ENCODE data around the gene CACNB4. TPM values are rescaled to one million over a fixed set of nuclear protein-coding genes. Genes with fewer than 3 reads are reported as not detected.

CACNB4 gene
- total and polyA plus RNA-seq, 10 of the 15 experiments (the other 5 are each of a cell fraction or from before 2014, with no cell fraction given): 2.0 to 21.6 (median 9.3) TPM

DNA sequence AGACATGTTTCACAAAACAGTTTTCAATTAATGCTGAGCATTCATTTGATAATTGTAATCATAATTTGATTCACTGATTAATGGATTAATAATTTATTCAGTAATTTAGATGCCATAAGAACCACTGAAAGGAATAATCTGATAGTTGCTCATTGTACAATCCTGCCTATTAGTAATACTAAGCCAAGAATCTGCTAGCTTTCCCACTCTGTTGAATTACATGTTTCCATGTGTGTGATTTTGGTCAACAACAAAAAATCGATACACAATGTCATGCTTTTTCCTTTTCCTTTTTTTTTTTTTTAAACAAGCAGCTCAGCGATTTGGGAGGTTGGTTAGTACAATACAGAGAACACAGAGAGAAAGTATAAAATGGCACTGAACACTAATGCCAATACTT lies 296.5 kb downstream of the CACNB4 start:
- ChIA-PET POLR2A (no interaction called here), SMC1A (ENCODE audit: uncharacterized antibody, unreplicated experiment) (interaction anchor here (1.0 to 2.0 kb wide), 6 partner anchors 14 to 52 kb away, joined by 3 to 5 read pairs (median 4); no protein-coding TSS in a partner anchor), CTCF (interaction anchor here (0.6 to 1.0 kb wide), 2 partner anchors 11 to 223 kb away, joined by 3 to 6 read pairs; no protein-coding TSS in a partner anchor), RAD21 (ENCODE audit: unreplicated experiment) (no interaction called here)
- FAIRE-seq (no peak), ATAC-seq (no peak), DNase-seq (ENCODE audit: low read depth, low spot score) (no peak)
- WGBS (ENCODE audit: insufficient coverage, insufficient replicate concordance, low lambda C conversion rate, missing lambda C conversion rate): 100% methylated on average over 2 of the region's 2 CpGs
- Histone ChIP-seq H4K20me1 (ENCODE audit: control insufficient read depth, insufficient read depth) (no peaks in the 10 kb centered on the region), H3K36me3 (ENCODE audit: control insufficient read depth in 2 of 2, insufficient read depth in 2 of 2, low read length in 1 of 2) (peaks cover 2 to 12% of the 10 kb centered on the region in 2 experiments; a peak in 3 of 4 replicates), H3K4me3 (no peak overlapping the region), H3K27ac (ENCODE audit: control insufficient read depth, insufficient read depth) (no peak overlapping the region), H3K79me2 (ENCODE audit: control insufficient read depth, insufficient read depth, low read length) (no peaks in the 10 kb centered on the region), H3K27me3 (replicated peaks in 1 of 2; ENCODE audit: control insufficient read depth in 2 of 2, insufficient read depth in 2 of 2, low read length in 1 of 2) (no peaks in the 10 kb centered on the region), H3K4me1 (ENCODE audit: control insufficient read depth, insufficient read depth, low read length) (no peaks in the 10 kb centered on the region), H3K9me3 (replicated peaks; ENCODE audit: control insufficient read depth, insufficient read depth, low read length) (no peaks in the 10 kb centered on the region; the same call in 2 of the 3 replicates), H3K4me2 (ENCODE audit: control insufficient read depth, insufficient read depth) (no peak overlapping the region), H3K9ac (ENCODE audit: control insufficient read depth, insufficient read depth, low read length) (no peak overlapping the region), H2AFZ (ENCODE audit: control insufficient read depth, low read depth, low read length) (no peak overlapping the region)
- intact Hi-C loops (cut with micrococcal nuclease; ENCODE audit: unreplicated experiment): no loop called here
- no TSS peak for BruUV-seq (replicated peaks)
- no peak for TF ChIP-seq RUNX3 (IDR thresholded peaks at IDR 0.05; ENCODE audit: low read length)
- TF ChIP-seq GABPA (IDR thresholded peaks at IDR 0.05; ENCODE audit: low read depth): no peak
- TF ChIP-seq SIX5 (IDR thresholded peaks at IDR 0.05; ENCODE audit: low read depth, low read length, severe bottlenecking): no peak
- TF ChIP-seq TAF1 (IDR thresholded peaks at IDR 0.05; ENCODE audit: borderline replicate concordance, low read depth, low read length): no peak
- TF ChIP-seq PAX8 (IDR thresholded peaks at IDR 0.05): no peak
- no peak for TF ChIP-seq YY1 (IDR thresholded peaks at IDR 0.05; ENCODE audit: low read depth, low read length)
- TF ChIP-seq HCFC1 (IDR thresholded peaks at IDR 0.05; ENCODE audit: low read length): no peak
- TF ChIP-seq, protein P1, sequence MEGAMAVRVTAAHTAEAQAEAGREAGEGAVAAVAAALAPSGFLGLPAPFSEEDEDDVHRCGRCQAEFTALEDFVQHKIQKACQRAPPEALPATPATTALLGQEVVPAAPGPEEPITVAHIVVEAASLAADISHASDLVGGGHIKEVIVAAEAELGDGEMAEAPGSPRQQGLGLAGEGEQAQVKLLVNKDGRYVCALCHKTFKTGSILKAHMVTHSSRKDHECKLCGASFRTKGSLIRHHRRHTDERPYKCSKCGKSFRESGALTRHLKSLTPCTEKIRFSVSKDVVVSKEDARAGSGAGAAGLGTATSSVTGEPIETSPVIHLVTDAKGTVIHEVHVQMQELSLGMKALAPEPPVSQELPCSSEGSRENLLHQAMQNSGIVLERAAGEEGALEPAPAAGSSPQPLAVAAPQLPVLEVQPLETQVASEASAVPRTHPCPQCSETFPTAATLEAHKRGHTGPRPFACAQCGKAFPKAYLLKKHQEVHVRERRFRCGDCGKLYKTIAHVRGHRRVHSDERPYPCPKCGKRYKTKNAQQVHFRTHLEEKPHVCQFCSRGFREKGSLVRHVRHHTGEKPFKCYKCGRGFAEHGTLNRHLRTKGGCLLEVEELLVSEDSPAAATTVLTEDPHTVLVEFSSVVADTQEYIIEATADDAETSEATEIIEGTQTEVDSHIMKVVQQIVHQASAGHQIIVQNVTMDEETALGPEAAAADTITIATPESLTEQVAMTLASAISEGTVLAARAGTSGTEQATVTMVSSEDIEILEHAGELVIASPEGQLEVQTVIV (IDR thresholded peaks at IDR 0.05; ENCODE audit: borderline replicate concordance, partially characterized antibody): no peak
- no peak for TF ChIP-seq EP300 (IDR thresholded peaks at IDR 0.05; ENCODE audit: borderline replicate concordance in 1 of 2, control insufficient read depth in 1 of 2, low read depth in 2 of 2, low read length in 2 of 2)
- in situ Hi-C loops (cut with MboI): no loop called here
